ENCODE results near the gene PLPPR2.
"Not testable (repeated sequence)": the region's sequence is repeated elsewhere in the genome, so short reads cannot be mapped to it uniquely, and the experiment has no call there.

PLPPR2 gene

GRCh38 chr19:11355160-11356073, at the start of gene PLPPR2:
Gene PLPPR2, plus strand, starts transcription at chr19:11355432. Its CDS starts 2,242 bp downstream, at chr19:11357674.
- no peak within 1 kb of the TSS for H3K27ac ChIP-seq
- no peak for DNase-seq (ENCODE audit: low read depth, low spot score)

- H3K27ac ChIP-seq = no peak overlapping the region
- DNase-seq (ENCODE audit: low read depth, low spot score) = no peak
Observed at GRCh38 chr19:11306337-11306736, 48.9 kb upstream of the PLPPR2 start.

DNA sequence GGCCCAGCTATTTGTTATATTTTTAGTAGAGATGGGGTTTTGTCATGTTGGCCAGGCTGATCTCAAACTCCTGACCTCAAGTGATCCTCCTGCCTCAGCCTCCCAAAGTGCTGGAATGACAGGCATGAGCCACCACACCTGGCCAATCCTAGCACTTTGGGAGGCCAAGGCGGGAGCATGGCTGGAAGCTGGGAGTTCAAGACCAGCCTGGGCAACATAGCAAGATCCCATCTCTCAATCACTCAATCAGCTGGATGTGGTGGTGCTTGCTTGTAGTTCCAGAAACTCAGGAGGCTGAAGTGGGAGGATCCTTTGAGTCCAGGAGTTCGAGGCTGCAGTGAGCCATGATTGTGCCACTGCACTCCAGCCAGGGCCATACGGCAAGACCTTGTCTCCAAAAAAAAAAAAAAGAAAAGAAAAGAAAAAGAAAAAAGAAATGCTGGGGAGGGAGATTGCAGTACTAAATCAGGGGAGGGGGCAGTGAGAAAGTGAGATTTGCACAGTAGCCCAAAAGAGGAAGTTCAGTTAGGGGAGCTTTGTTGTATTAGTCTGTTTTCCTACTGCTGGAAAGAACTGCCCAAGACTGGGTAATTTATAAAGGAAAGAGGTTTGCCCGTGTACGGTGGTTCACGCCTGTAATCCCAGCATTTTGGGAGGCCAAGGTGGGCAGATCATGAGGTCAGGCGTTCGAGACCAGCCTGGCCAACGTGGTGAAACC, 34.8 kb upstream of the PLPPR2 start:
- not testable (repeated sequence) for H3K27ac ChIP-seq; DNase-seq (ENCODE audit: low read depth, low spot score)

DNA sequence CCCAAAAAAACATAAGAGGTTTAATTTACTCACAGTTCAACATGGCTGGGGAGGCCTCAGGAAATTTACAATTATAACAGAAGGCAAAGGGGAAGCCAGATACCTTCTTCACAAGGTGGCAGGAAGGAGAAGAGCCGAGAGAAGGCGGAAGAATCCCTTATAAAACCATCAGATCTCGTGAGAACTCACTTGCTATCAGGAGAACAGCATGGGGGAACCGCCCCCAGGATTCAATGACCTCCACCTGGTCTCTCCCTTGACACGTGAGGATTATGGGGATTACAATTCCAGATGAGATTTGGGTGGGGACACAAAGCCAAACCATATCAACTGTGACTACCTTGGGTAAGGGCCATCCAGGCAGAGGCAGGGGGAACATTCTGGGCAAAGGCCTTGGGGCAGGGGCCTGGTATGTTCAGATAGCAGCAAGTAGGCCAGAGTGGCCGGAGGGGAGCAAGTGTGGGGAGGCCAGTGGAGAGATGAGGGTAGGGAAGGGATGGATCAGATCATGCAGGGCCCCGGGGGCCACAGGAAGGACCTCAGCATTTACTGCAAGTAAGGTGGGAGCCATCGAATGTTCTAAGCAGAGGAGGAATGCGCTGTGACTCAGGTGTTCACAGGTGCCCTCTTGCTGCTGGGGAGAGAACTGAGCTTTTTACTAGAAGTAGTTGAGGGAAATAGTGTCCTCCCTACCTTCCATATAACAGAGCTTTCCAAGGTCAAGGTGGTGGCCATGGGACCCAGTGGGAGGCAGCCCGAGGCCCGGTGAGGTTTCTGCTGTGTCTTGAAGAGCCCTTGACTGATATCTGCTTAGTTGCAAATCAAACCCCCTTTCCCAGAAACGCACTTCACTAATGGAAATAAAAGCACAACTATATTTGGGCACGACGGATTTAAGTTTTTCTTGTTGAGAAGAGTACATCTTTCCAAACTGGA, 33.8 kb upstream of the PLPPR2 start:
- no peak for DNase-seq (ENCODE audit: low read depth, low spot score)

DNA sequence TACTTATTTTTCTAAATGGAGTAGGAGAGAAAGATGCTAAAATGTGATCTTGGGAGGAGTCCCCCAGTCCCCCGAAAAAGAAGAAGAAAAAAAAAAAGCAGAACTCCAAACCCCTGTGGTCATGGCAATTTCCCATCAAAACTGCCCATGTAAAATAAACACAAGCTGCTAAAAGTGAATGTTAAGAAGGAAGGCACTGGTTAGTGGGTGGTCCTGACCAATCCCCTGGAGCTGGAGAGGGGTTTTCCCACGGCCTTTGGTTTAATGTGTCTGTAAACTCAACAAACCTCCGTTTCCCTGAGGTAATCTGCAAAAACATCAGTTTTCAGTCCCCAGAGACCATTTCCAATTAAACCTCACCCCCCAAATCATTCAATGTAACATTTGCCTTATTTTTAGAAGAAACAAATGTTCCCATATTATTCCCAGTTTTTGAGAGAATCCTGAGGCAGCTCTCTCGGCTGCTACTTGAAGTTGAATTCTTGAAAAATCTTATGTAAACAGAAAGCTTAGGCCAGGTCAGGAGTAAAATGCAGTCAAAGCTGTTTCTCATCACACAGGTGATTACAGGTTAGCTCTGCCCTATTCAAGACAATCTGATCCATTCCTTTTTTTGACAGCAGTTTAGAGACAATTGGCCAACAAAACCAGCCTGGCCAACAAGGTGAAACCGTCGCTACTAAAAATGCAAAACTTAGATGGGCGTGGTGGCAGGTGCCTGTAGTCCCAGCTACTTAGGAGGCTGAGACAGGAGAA, 32.8 kb upstream of the PLPPR2 start:
- DNase-seq (ENCODE audit: low read depth, low spot score) = no peak
- no peak overlapping the region for H3K27ac ChIP-seq

More for the DNA sequence above, 33.8 kb upstream of the PLPPR2 start:
- H3K27ac ChIP-seq = no peak overlapping the region

DNA sequence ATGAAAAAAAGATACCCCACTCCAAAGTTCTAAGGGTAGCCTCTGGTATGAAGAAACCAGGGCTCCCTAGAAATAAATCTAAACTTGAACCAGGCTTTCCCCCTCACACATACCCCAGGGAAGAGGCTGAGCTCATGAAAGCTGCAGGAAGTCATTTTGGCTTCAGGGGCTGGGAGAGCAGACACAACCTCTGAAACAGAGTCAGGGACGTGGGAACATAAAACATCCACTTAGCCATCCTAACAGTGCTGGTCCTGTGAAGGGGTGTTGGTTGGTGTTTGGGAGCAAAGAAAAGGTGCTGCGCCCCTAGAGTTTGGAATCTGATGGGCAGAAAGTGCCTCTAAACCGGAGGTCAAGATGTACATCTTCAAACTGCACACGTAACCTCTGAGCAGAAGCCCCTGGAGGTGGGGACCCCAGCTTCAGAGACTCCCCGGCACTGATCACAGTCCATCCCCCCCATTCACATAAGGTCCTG, 31.6 kb upstream of the PLPPR2 start:
- peak overlapping the region; percentile 85 for H3K27ac ChIP-seq
- no peak for DNase-seq (ENCODE audit: low read depth, low spot score)

DNA sequence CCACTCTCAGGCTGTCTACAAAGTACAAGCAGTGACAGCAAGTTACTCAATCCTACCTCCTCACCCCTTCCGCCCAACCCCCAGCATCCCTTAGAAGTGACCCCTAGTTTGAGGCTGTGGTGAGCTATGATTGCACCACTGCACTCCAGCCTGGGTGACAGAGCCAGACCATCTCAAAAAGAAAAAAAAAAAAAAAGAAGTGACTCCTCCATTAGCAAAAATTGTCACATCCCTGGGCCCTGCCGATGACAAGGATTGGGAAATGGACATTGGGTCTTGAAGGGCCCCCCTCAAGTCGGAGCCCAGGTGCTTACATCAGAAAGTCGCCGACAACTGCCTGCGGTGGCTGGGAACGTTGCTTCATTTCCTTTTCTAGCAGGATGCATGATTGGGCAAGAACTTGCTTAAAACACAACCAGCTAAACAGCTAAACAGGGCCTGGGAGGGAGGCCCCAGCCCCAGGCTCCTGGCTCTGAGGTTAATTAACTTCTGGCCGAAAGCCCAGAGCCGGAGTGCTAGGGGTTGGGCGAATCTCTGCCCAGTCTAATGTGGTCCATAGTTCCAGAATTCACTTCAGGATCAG, 31.1 kb upstream of the PLPPR2 start:
- peak; percentile 60 for DNase-seq (ENCODE audit: low read depth, low spot score)
- H3K27ac ChIP-seq = peak overlapping the region; percentile 85

- DNase-seq (ENCODE audit: low read depth, low spot score) = no peak
- H3K27ac ChIP-seq = peak overlapping the region; percentile 85
Observed at GRCh38 chr19:11324748-11325389, 30.4 kb upstream of the PLPPR2 start.

GRCh38 chr19:11325544-11325943, 29.7 kb upstream of the PLPPR2 start:
- no peak for DNase-seq (ENCODE audit: low read depth, low spot score)
- H3K27ac ChIP-seq = no peak overlapping the region

- no peak overlapping the region for H3K27ac ChIP-seq
- no peak for DNase-seq (ENCODE audit: low read depth, low spot score)
Observed at GRCh38 chr19:11330127-11330526, 25.1 kb upstream of the PLPPR2 start.

DNA sequence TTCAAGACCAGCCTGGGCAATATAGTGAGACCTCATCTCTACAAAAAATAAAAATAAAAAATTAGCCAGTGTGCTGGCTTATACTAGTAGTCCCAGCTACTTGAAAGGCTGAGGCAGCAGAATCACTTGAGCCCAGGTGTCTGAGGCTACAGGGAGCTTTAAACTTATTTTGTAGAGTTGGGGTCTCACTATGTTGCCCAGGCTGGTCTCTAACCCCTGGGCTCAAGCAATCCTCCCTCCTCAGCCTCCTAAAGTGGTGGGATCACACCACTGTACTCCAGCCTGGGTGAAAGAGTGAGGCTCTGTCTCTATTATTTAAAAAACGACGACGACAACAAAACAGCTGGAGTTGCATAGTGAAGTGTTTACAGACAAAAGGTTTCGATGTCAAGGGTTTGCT, 23.7 kb upstream of the PLPPR2 start:
- no peak for DNase-seq (ENCODE audit: low read depth, low spot score)
- H3K27ac ChIP-seq = no peak overlapping the region

GRCh38 chr19:11332822-11333221, 22.4 kb upstream of the PLPPR2 start:
- H3K27ac ChIP-seq = no peak overlapping the region
- DNase-seq (ENCODE audit: low read depth, low spot score) = no peak

DNA sequence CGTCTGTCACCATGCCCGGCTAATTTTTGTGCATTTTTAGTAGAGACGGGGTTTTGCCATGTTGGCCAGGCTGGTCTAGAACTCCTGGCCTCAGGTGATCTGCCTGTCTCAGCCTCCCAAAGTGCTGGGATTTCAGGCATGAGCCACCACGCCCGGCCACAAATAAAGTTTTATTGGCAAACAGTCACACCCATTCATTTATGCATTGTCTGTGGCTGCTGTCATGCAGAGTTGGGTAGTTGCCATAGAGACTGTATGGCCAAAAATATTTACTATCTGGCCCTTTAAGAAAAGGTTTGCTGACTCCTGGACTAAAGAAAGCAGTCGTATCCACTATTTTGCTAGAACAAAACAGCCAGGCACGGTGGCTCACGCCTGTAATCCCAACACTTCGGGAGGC, 21.4 kb upstream of the PLPPR2 start:
- not testable (repeated sequence) for H3K27ac ChIP-seq; DNase-seq (ENCODE audit: low read depth, low spot score)

- no peak for DNase-seq (ENCODE audit: low read depth, low spot score)
- H3K27ac ChIP-seq = no peak overlapping the region
Observed at GRCh38 chr19:11335449-11336146, 19.6 kb upstream of the PLPPR2 start.

GRCh38 chr19:11337080-11337479, 18.2 kb upstream of the PLPPR2 start:
- DNase-seq (ENCODE audit: low read depth, low spot score) = no peak
- H3K27ac ChIP-seq = no peak overlapping the region

GRCh38 chr19:11338121-11338520, 17.1 kb upstream of the PLPPR2 start:
- H3K27ac ChIP-seq = no peak overlapping the region
- DNase-seq (ENCODE audit: low read depth, low spot score) = no peak

DNA sequence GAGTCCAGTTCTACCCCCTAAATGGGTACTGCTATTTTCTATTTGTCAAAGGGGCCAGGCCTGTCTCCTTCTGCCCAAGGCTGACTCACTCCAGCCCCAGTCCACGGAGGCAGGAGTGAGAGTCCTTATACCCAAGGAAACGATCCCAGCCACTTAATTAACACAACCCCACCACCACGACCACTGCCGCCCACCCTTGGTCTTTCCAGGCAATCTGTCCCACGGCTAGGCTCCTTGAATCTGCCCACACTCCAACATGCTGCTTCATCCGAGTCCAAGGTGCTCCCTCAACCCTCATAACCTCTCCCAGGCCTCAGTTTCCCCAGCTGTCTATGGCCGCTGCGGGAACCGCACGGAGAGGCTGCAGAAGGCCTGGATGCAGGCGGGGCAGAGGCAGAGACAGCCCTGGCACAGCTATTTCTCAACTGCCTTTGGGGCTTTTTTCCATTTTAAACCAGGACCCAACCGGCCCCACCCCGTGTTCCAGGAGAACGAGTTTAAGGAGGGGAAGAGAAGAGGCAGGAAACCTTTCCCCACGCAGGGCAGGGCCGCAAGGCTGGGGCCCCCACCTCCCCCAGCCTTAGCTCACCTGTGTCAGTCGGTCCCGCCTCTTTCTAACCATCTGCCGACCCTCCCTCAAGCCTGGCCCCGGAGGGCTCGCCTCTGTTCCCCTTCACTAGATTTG, 16.5 kb upstream of the PLPPR2 start:
- peak overlapping the region; percentile 49 for H3K27ac ChIP-seq
- no peak for DNase-seq (ENCODE audit: low read depth, low spot score)

All from epithelial cell of prostate (primary cell).